ENCODE results near the gene PTPN3. TPM values are rescaled to one million over a fixed set of nuclear protein-coding genes. Genes with fewer than 3 reads are reported as not detected.

Gene PTPN3
- total RNA-seq, 1 experiment from 2014 or later: 20.2 TPM

- Histone ChIP-seq H3F3A (ENCODE audit: insufficient read depth, low read depth) (peaks cover 23% of the 10 kb centered on the region), H3K27ac (peak overlapping the region; percentile 78), H3K4me3 (peak overlapping the region; percentile 38), H3K4me1 (replicated peaks; ENCODE audit: insufficient read depth) (peaks cover 31% of the 10 kb centered on the region), H2AFZ (no peak overlapping the region; the same call in 1 of the 2 replicates), H3K36me3 (ENCODE audit: low read depth) (no peaks in the 10 kb centered on the region), H3K79me2 (ENCODE audit: low read depth) (no peaks in the 10 kb centered on the region), H3K9me3 (ENCODE audit: insufficient read depth, low read depth) (no peaks in the 10 kb centered on the region), H3K27me3 (ENCODE audit: insufficient read depth, low read depth) (no peaks in the 10 kb centered on the region), H3K4me2 (peak overlapping the region; percentile 68), H4K20me1 (ENCODE audit: insufficient read depth) (no peaks in the 10 kb centered on the region), H3K9me2 (ENCODE audit: insufficient read depth) (no peaks in the 10 kb centered on the region)
- no TSS peak for BruUV-seq (replicated peaks)
- CTCF ChIA-PET: no interaction called here
- TF ChIP-seq CTCF (conservative IDR thresholded peaks at IDR 0.05) (no peak), EZH2 (IDR thresholded peaks at IDR 0.05; ENCODE audit: low read depth) (no peak)
- peak; percentile 20 to 97 for DNase-seq
- POLR2A ChIA-PET (ENCODE audit: unreplicated experiment): no interaction called here
- intact Hi-C loops (cut with micrococcal nuclease; ENCODE audit: unreplicated experiment): loop anchor here (2.0 kb wide), 1 partner anchor 18 kb away; no protein-coding TSS in a partner anchor
Measured at GRCh38 chr9:109538346-109538745, 40.2 kb upstream of the PTPN3 start.

DNA sequence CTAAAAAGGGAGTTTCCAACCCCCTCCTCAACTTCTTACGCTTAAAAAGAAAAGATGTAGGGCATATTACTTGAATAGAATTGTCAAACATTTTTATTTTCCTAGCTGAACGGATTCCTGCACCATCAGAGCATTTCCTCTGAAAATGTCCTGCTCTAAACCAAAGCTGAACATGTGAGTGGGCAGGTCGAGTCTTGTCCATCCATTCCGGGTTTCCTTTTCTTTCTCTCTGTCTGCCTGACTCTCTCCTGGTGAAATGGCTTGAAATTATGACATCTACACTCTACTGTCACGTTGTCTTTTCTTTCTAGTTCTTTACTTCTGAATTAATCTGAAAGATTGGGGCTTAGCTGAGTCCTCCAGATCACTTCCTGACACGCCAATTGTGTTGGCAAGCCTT lies 39.2 kb upstream of the PTPN3 start:
- no peaks in the 10 kb centered on the region for H4K20me1 ChIP-seq (ENCODE audit: insufficient read depth)
- H3F3A ChIP-seq (ENCODE audit: insufficient read depth, low read depth): peaks cover 23% of the 10 kb centered on the region
- H3K9me2 ChIP-seq (ENCODE audit: insufficient read depth): no peaks in the 10 kb centered on the region
- no peaks in the 10 kb centered on the region for H3K79me2 ChIP-seq (ENCODE audit: low read depth)
- peak overlapping the region; percentile 68 for H3K4me2 ChIP-seq
- H3K9me3 ChIP-seq (ENCODE audit: insufficient read depth, low read depth): no peaks in the 10 kb centered on the region
- intact Hi-C loops (cut with micrococcal nuclease; ENCODE audit: unreplicated experiment): no loop called here
- H3K4me3 ChIP-seq: peak overlapping the region; percentile 38; the same call in 1 of the 2 replicates
- no TSS peak for BruUV-seq (replicated peaks)
- TF ChIP-seq CTCF (conservative IDR thresholded peaks at IDR 0.05) (no peak), EZH2 (IDR thresholded peaks at IDR 0.05; ENCODE audit: low read depth) (no peak)
- no peak overlapping the region for H2AFZ ChIP-seq
- no peak for DNase-seq
- ChIA-PET POLR2A (ENCODE audit: unreplicated experiment) (no interaction called here), CTCF (no interaction called here)
- H3K27ac ChIP-seq: peak overlapping the region; percentile 78
- H3K27me3 ChIP-seq (ENCODE audit: insufficient read depth, low read depth): no peaks in the 10 kb centered on the region
- H3K36me3 ChIP-seq (ENCODE audit: low read depth): no peaks in the 10 kb centered on the region
- peaks cover 35% of the 10 kb centered on the region for H3K4me1 ChIP-seq (replicated peaks; ENCODE audit: insufficient read depth)

DNA sequence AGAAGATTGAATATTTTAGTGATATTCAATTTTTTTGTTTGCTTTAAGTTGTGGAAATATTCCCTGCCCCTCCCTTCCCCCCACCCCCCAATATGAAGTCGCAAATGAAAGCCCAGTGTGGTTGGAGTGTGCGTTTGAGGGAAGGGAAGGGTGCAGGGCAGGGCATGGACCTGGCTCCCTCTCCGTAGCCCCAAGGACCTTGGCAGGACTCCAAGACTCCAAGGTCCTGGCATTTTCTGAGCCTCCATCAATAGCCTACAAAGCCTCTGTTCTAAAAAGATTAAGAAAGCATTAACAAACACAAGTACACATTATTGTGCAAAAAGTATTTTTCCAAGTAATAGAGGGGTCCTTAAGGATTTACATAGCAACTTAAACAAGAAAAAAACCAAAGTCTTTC lies 38.8 kb upstream of the PTPN3 start:
- Histone ChIP-seq H4K20me1 (ENCODE audit: insufficient read depth) (no peaks in the 10 kb centered on the region), H3K27me3 (ENCODE audit: insufficient read depth, low read depth) (no peaks in the 10 kb centered on the region), H3K4me3 (no peak overlapping the region; the same call in 1 of the 2 replicates), H3K4me1 (replicated peaks; ENCODE audit: insufficient read depth) (peaks cover 39% of the 10 kb centered on the region), H3K79me2 (ENCODE audit: low read depth) (no peaks in the 10 kb centered on the region), H3F3A (ENCODE audit: insufficient read depth, low read depth) (peaks cover 23% of the 10 kb centered on the region), H3K27ac (peak overlapping the region; percentile 78; the same call in 1 of the 2 replicates), H3K9me2 (ENCODE audit: insufficient read depth) (no peaks in the 10 kb centered on the region), H2AFZ (no peak overlapping the region), H3K9me3 (ENCODE audit: insufficient read depth, low read depth) (no peaks in the 10 kb centered on the region), H3K36me3 (ENCODE audit: low read depth) (no peaks in the 10 kb centered on the region), H3K4me2 (peak overlapping the region; percentile 68)
- TF ChIP-seq EZH2 (IDR thresholded peaks at IDR 0.05; ENCODE audit: low read depth) (no peak), CTCF (conservative IDR thresholded peaks at IDR 0.05) (no peak)
- POLR2A ChIA-PET (ENCODE audit: unreplicated experiment): no interaction called here
- CTCF ChIA-PET: interaction anchor here (1.1 kb wide), 1 partner anchor 14 kb away, joined by 3 read pairs; no protein-coding TSS in a partner anchor
- DNase-seq: no peak
- no TSS peak for BruUV-seq (replicated peaks)
- intact Hi-C loops (cut with micrococcal nuclease; ENCODE audit: unreplicated experiment): no loop called here
